H1 (cell line): ENCODE results near the gene FOSL2. TPM values are rescaled to one million over a fixed set of nuclear protein-coding genes. Genes with fewer than 3 reads are reported as not detected.

Source experiments
- CTCF ChIA-PET: fragments of 300-600 bp; sonication (Branson Sonifier 250); formaldehyde crosslinking; loops from one replicate; lab custom pipeline; 2021; ENCODE audit not compliant: partially characterized antibody; lab: Charles Lee
- POLR2A ChIA-PET: fragments of 300-600 bp; sonication (Branson Sonifier 250); formaldehyde crosslinking; loops from one replicate; lab custom pipeline; 2021; ENCODE audit warnings: inconsistent platforms; ENCODE audit not compliant: partially characterized antibody; lab: Charles Lee
- DNase-seq, 2 experiments: peaks; one replicate each; pipeline versions ENCODE4 v3.0.0 to v3.0.0-alpha.2; 2010 to 2022; ENCODE audit warnings: low spot score in 2 of 2, low read depth in 1 of 2, mixed read lengths in 1 of 2
- FAIRE-seq: peaks from 2 replicates; lab custom pipeline; 2011; peaks lifted over from hg19 to GRCh38; lab: Jason Lieb, UNC
- H2AFZ ChIP-seq: 2 replicates; pipeline ENCODE4 v1.8.1; 2012; ENCODE audit warnings: low read length, inconsistent platforms
- H2AK5ac ChIP-seq: 2 replicates; pipeline ENCODE4 v1.6.1; 2013; ENCODE audit warnings: low read depth, low read length
- H2BK120ac ChIP-seq: replicated peaks from 2 replicates; pipeline ENCODE3; 2013; ENCODE audit warnings: low read depth, low read length, inconsistent platforms
- H2BK12ac ChIP-seq: 2 replicates; pipeline ENCODE4 v1.6.1; 2013; ENCODE audit warnings: low read depth, low read length
- H2BK15ac ChIP-seq: 2 replicates; pipeline ENCODE4 v1.6.1; 2013; ENCODE audit warnings: low read length
- H2BK20ac ChIP-seq: 2 replicates; pipeline ENCODE4 v1.6.1; 2013; ENCODE audit warnings: low read length
- H2BK5ac ChIP-seq: 2 replicates; pipeline ENCODE4 v1.6.1; 2013; ENCODE audit warnings: low read depth, low read length
- H3K14ac ChIP-seq: 2 replicates; pipeline ENCODE4 v1.6.1; 2013; ENCODE audit warnings: inconsistent platforms; ENCODE audit not compliant: insufficient read length
- H3K18ac ChIP-seq: 2 replicates; pipeline ENCODE4 v1.6.1; 2013; ENCODE audit warnings: low read length; ENCODE audit errors: extremely low read depth
- H3K23ac ChIP-seq: 2 replicates; pipeline ENCODE4 v1.6.1; 2013; ENCODE audit warnings: inconsistent platforms; ENCODE audit not compliant: insufficient read length
- H3K23me2 ChIP-seq: 2 replicates; pipeline ENCODE4 v1.6.1; 2013; ENCODE audit warnings: low read depth, low read length
- H3K27ac ChIP-seq: 2 replicates; pipeline ENCODE4 v1.6.1; 2011; ENCODE audit warnings: low read depth, low read length, inconsistent platforms
- H3K27me3 ChIP-seq, 4 experiments: replicated peaks in 1 of 4; 1 replicate in 1 of 4; 2 replicates in 3 of 4; pipeline versions ENCODE4 v1.6.1 to v1.8.1; 2011 to 2013; ENCODE audit warnings: low read length in 3 of 4, mild to moderate bottlenecking in 3 of 4, inconsistent platforms in 2 of 4, mixed read lengths in 2 of 4, moderate library complexity in 1 of 4; ENCODE audit not compliant: control insufficient read depth in 3 of 4, insufficient read depth in 3 of 4; ENCODE audit errors: extremely low read depth in 1 of 4
- H3K36me3 ChIP-seq, 4 experiments: 2 replicates each; pipeline versions ENCODE4 v1.6.1 to v1.8.1; 2011 to 2013; ENCODE audit warnings: mild to moderate bottlenecking in 4 of 4, low read length in 3 of 4, moderate library complexity in 2 of 4, control low read depth in 1 of 4, inconsistent platforms in 1 of 4; ENCODE audit not compliant: insufficient read depth in 4 of 4, control insufficient read depth in 2 of 4
- H3K4ac ChIP-seq: replicated peaks from 2 replicates; pipeline ENCODE3; 2013; ENCODE audit warnings: low read length, low read depth, mixed read lengths, inconsistent platforms; ENCODE audit not compliant: insufficient read length
- H3K4me1 ChIP-seq, 4 experiments: replicated peaks in 1 of 4; 1 replicate in 1 of 4; 2 replicates in 3 of 4; pipeline versions ENCODE4 v1.6.1 to v1.8.1; 2011 to 2013; ENCODE audit warnings: low read length in 3 of 4, inconsistent platforms in 2 of 4, mixed read lengths in 1 of 4; ENCODE audit not compliant: insufficient read depth in 4 of 4, control insufficient read depth in 3 of 4
- H3K4me2 ChIP-seq, 2 experiments: 2 replicates each; pipeline versions ENCODE4 v1.6.1 to v1.8.1; 2011 to 2013; ENCODE audit warnings: low read depth in 2 of 2, low read length in 2 of 2, control low read depth in 1 of 2, inconsistent platforms in 1 of 2, mild to moderate bottlenecking in 1 of 2; ENCODE audit not compliant: insufficient read depth in 1 of 2
- H3K4me3 ChIP-seq, 4 experiments: fragments of 200-600, 300-600 bp in 1 of 4; sonication (generic), shearing (Covaris generic), sonication (Bioruptor Twin) in 1 of 4; 2 replicates each; pipeline versions ENCODE4 v1.5.1 to v1.8.1; 2011 to 2016; ENCODE audit warnings: low read length in 4 of 4, low read depth in 3 of 4, control low read depth in 2 of 4, inconsistent platforms in 2 of 4, mild to moderate bottlenecking in 2 of 4, mixed read lengths in 1 of 4, moderate library complexity in 1 of 4; ENCODE audit not compliant: insufficient read depth in 2 of 4; ENCODE audit errors: extremely low read depth in 1 of 4
- H3K56ac ChIP-seq: replicated peaks from 2 replicates; pipeline ENCODE3; 2013; ENCODE audit warnings: low read depth, mild to moderate bottlenecking, mixed read lengths, low read length, inconsistent platforms; ENCODE audit not compliant: insufficient read length
- H3K79me1 ChIP-seq: 2 replicates; pipeline ENCODE4 v1.6.1; 2013; ENCODE audit warnings: low read depth, low read length, control low read depth
- H3K79me2 ChIP-seq, 2 experiments: 2 replicates each; pipeline versions ENCODE4 v1.6.1 to v1.8.1; 2012 to 2013; ENCODE audit warnings: low read length in 2 of 2, mild to moderate bottlenecking in 2 of 2, inconsistent platforms in 1 of 2; ENCODE audit not compliant: insufficient read depth in 2 of 2, control insufficient read depth in 1 of 2
- H3K9ac ChIP-seq, 4 experiments: replicated peaks in 1 of 4; 1 replicate in 1 of 4; 2 replicates in 3 of 4; pipeline versions ENCODE4 v1.6.1 to v1.8.1; 2011 to 2013; ENCODE audit warnings: low read depth in 3 of 4, low read length in 3 of 4, control low read depth in 2 of 4, mild to moderate bottlenecking in 2 of 4, moderate library complexity in 2 of 4, inconsistent platforms in 1 of 4; ENCODE audit errors: extremely low read depth in 1 of 4
- H3K9me3 ChIP-seq, 2 experiments: 2 replicates each; pipeline versions ENCODE4 v1.6.1 to v1.8.1; 2012 to 2013; ENCODE audit warnings: mild to moderate bottlenecking in 2 of 2, moderate library complexity in 2 of 2, control low read depth in 1 of 2, inconsistent platforms in 1 of 2, low read depth in 1 of 2, low read length in 1 of 2, mixed read lengths in 1 of 2; ENCODE audit not compliant: insufficient read depth in 2 of 2
- H4K20me1 ChIP-seq, 2 experiments: replicated peaks in 1 of 2; 2 replicates each; pipeline versions ENCODE3 to v1.8.1; 2011 to 2013; ENCODE audit warnings: inconsistent platforms in 2 of 2, low read length in 2 of 2, mild to moderate bottlenecking in 1 of 2; ENCODE audit not compliant: insufficient read depth in 2 of 2, control insufficient read depth in 1 of 2
- H4K5ac ChIP-seq: 2 replicates; pipeline ENCODE4 v1.6.1; 2013; ENCODE audit warnings: low read length, low read depth, mixed read lengths, inconsistent platforms; ENCODE audit not compliant: insufficient read length
- H4K8ac ChIP-seq: 2 replicates; pipeline ENCODE4 v1.8.0; 2013; ENCODE audit warnings: mild to moderate bottlenecking, moderate library complexity, low read length, inconsistent platforms; ENCODE audit not compliant: insufficient read depth; ENCODE audit errors: extremely low read depth
- H4K91ac ChIP-seq: replicated peaks from 2 replicates; pipeline ENCODE3; 2013; ENCODE audit warnings: low read length, mixed read lengths, inconsistent platforms; ENCODE audit not compliant: insufficient read length
- CEBPB ChIP-seq: IDR thresholded peaks from 2 replicates; pipeline ENCODE4 v1.6.1; 2012; ENCODE audit warnings: low read depth, low read length
- GABPA ChIP-seq: IDR thresholded peaks from 2 replicates; pipeline ENCODE4 v1.6.1; 2011; ENCODE audit warnings: mild to moderate bottlenecking, low read length, moderate library complexity, borderline replicate concordance; ENCODE audit not compliant: insufficient read depth
- SIRT6 ChIP-seq: IDR thresholded peaks from one replicate; pipeline ENCODE4 v1.7.1; 2012; ENCODE audit warnings: low read length, inconsistent platforms
- SUZ12 ChIP-seq: fragments of 200-600 bp; sonication (generic); IDR thresholded peaks from 2 replicates; pipeline ENCODE4 v1.6.1; 2012; ENCODE audit warnings: mild to moderate bottlenecking, inconsistent platforms, low read length, moderate library complexity, mixed read lengths
- TAF7 ChIP-seq: optimal IDR thresholded peaks from 2 replicates; pipeline ENCODE3; 2011; ENCODE audit warnings: low read depth, mild to moderate bottlenecking, inconsistent platforms, low read length, moderate library complexity, borderline replicate concordance
- WGBS, 2 experiments: shearing (Covaris generic) in 1 of 2; methylation state at CpG; one replicate each; pipeline versions ENCODE4 v1.1.6 to v1.1.7; 2013 to 2015; ENCODE audit warnings: low lambda C conversion rate in 2 of 2, mixed read lengths in 2 of 2, inconsistent platforms in 1 of 2, low coverage in 1 of 2, missing lambda C conversion rate in 1 of 2; ENCODE audit not compliant: insufficient replicate concordance in 2 of 2, insufficient coverage in 1 of 2, insufficient read length in 1 of 2; ENCODE audit errors: extremely low coverage in 1 of 2, missing lambda C conversion rate in 1 of 2; 5-methylcytosine and 5-hydroxymethylcytosine counted together
- polyA plus RNA-seq, 7 experiments: library from polyadenylated mRNA; depleted of rRNA in 3 of 7; stranded (reverse) in 5 of 7; unstranded in 2 of 7; fragments of >200 nt in 5 of 7; fragments of 200-250 nt in 2 of 7; gene quantifications; 1 replicate in 5 of 7; 2 replicates in 1 of 7; 4 replicates in 1 of 7; pipeline versions ENCODE4 v1.2.1 to v1.2.3, GENCODE V29; 2011 to 2013; ENCODE audit warnings: missing spikeins in 2 of 7, mixed read lengths in 2 of 7
- total RNA-seq: library from RNA; stranded (reverse); fragmentation: NEBNext Ultra II Directional; extraction: Animal tissue kit (Norgen Biotek cat#: 25700); gene quantifications from 2 replicates; pipeline ENCODE4 v1.2.1, GENCODE V29; 2021
- TF ChIP-seq, protein P1 (sequence below): IDR thresholded peaks from 2 replicates; pipeline ENCODE4 v1.6.1; 2012; ENCODE audit warnings: inconsistent platforms

Gene FOSL2
- total and polyA plus RNA-seq, 2 of the 8 experiments (the other 6 are each of a cell fraction or from before 2014, with no cell fraction given), result 1.5 to 4.5 TPM

DNA sequence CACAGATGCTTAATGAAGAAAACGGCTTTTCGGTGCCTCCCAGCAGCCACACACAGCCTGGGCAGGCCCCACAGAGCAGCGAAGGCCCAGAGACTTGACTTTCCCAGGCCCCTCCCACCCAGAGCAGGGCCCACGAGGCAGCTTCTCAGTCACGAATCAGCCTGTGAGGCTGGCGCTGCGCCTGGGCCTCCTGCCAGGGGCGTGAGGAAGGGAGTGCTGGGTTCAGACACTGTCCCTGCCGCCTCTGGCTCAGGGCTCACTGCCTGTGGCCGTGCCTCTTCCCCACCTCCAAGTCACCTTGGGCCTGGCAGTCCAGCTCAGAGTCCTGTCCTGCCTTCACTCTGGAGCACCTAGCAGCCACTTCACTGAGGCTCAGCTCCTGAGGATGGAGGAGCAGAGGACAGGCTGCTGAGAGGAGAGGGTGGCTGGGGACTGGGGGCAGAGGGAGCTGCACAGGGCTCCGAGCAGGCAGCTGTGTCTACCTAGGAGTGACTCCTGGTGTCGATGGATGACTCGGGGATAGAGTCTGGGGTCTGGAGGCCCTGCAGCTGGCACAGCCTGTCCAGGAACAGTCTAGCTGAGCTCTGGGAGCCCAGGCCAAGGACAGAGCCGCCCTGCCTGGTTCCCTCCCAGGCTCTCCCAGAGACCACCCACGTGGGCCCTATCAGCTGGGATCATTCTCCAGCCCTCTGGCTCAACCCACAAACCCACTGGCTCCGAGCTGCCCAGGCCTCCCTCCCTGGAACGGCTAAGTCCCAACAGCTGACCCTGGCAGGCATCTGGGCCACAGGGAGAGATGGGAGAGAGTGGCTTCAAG lies 36.4 kb upstream of the FOSL2 start:
- Histone ChIP-seq H4K91ac (peak overlapping the region; percentile 74), H3K9ac (no peak overlapping the region), H3K4me2 (no peak overlapping the region), H4K5ac (no peak overlapping the region), H2BK5ac (no peak overlapping the region), H3K27ac (no peak overlapping the region), H2BK20ac (no peak overlapping the region), H2BK120ac (no peak overlapping the region), H4K8ac (0 out of 2 replicates have a peak overlapping the region, but pooled peaks have one; percentile 35), H3K4ac (no peak overlapping the region), H3K56ac (no peak overlapping the region), H3K27me3 (no peaks in the 10 kb centered on the region), H3K18ac (no peak overlapping the region; the same call in 1 of the 2 replicates), H3K23ac (no peak overlapping the region), H3K4me3 (no peak overlapping the region), H2AK5ac (no peak overlapping the region), H3K4me1 (peaks cover 0 to 4% (median under 1%) of the 10 kb centered on the region in 4 experiments; a peak in 2 of 7 replicates), H3K9me3 (no peaks in the 10 kb centered on the region), H3K23me2 (no peaks in the 10 kb centered on the region), H2AFZ (peak overlapping the region; percentile 81), H4K20me1 (no peaks in the 10 kb centered on the region), H3K14ac (no peak overlapping the region), H3K36me3 (no peaks in the 10 kb centered on the region), H2BK15ac (no peak overlapping the region; the same call in 1 of the 2 replicates), H3K79me2 (no peaks in the 10 kb centered on the region), H3K79me1 (no peaks in the 10 kb centered on the region), H2BK12ac (no peak overlapping the region)
- CTCF ChIA-PET, result interaction anchor here (0.6 to 1.1 kb wide), 2 partner anchors 14 to 22 kb away, joined by 3 to 4 read pairs; no protein-coding TSS in a partner anchor
- DNase-seq, result no peak
- POLR2A ChIA-PET, result no interaction called here
- 82% methylated on average over 11 of the region's 17 CpGs; no CpG with 5 or more reads in 1 of the 2 experiments for WGBS, 2 experiments
- no peak for FAIRE-seq
- TF ChIP-seq SIRT6, result no peak
- no peak for TF ChIP-seq GABPA
- TF ChIP-seq, protein P1, sequence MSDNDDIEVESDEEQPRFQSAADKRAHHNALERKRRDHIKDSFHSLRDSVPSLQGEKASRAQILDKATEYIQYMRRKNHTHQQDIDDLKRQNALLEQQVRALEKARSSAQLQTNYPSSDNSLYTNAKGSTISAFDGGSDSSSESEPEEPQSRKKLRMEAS, result no peak
- TF ChIP-seq TAF7, result no peak
- no peak for TF ChIP-seq CEBPB
- no peak for TF ChIP-seq SUZ12
